HL-60 (cell line): Measurements from ENCODE around the gene AP1S3.

Source experiments
- DNase-seq, 2 experiments: peaks; one replicate each; pipeline ENCODE4 v3.0.0-alpha.2; 2010 to 2020; ENCODE audit warnings: low read depth in 1 of 2, low spot score in 1 of 2
- H3K27ac ChIP-seq: fragments of 250-450 bp; sonication (Bioruptor Pico); replicated peaks from 2 replicates; pipeline ENCODE4 v1.5.1; 2020; ENCODE audit warnings: mild to moderate bottlenecking, moderate library complexity
- H3K27me3 ChIP-seq: fragments of 250-450 bp; sonication (Bioruptor Pico); 2 replicates; pipeline ENCODE4 v1.5.1; 2021; ENCODE audit warnings: mild to moderate bottlenecking, moderate library complexity; ENCODE audit not compliant: insufficient read depth, poor library complexity, severe bottlenecking
- H3K4me3 ChIP-seq: replicated peaks from 2 replicates; pipeline ENCODE4 v1.5.1; 2011; ENCODE audit warnings: mild to moderate bottlenecking, control low read depth, low read length; ENCODE audit not compliant: insufficient read depth
- CTCF ChIP-seq: IDR thresholded peaks from one replicate; pipeline ENCODE4 v1.5.1; 2011; ENCODE audit warnings: low read length, control low read depth, inconsistent platforms; ENCODE audit not compliant: insufficient read depth
- GABPA ChIP-seq: IDR thresholded peaks from 2 replicates; pipeline ENCODE4 v1.6.1; 2012; ENCODE audit warnings: low read depth
- POLR2AphosphoS5 ChIP-seq: IDR thresholded peaks from 2 replicates; pipeline ENCODE4 v1.6.1; 2012; ENCODE audit warnings: low read depth
- REST ChIP-seq: IDR thresholded peaks from 2 replicates; pipeline ENCODE4 v1.6.1; 2012; ENCODE audit warnings: low read depth; ENCODE audit not compliant: insufficient replicate concordance
- SPI1 ChIP-seq: IDR thresholded peaks from 2 replicates; pipeline ENCODE4 v1.6.1; 2012; ENCODE audit warnings: low read depth, mild to moderate bottlenecking, borderline replicate concordance

Gene AP1S3

GRCh38 chr2:223786943-223787342 is 50.4 kb downstream of the AP1S3 start:
- H3K27ac ChIP-seq: no peak overlapping the region

GRCh38 chr2:223786236-223786635 is 51.1 kb downstream of the AP1S3 start:
- TF ChIP-seq CTCF (no peak), POLR2AphosphoS5 (no peak), REST (no peak), GABPA (no peak), SPI1 (no peak)
- H3K27me3 ChIP-seq: no peaks in the 10 kb centered on the region
- no peak for DNase-seq
- H3K27ac ChIP-seq: no peak overlapping the region
- H3K4me3 ChIP-seq: no peak overlapping the region

More at GRCh38 chr2:223786943-223787342, 50.4 kb downstream of the AP1S3 start:
- no peak for DNase-seq
- TF ChIP-seq POLR2AphosphoS5 (no peak), SPI1 (no peak), REST (no peak), CTCF (no peak), GABPA (no peak)
- H3K4me3 ChIP-seq: no peak overlapping the region
- H3K27me3 ChIP-seq: no peaks in the 10 kb centered on the region

- H3K4me3 ChIP-seq: no peak overlapping the region
- DNase-seq: no peak
- no peak overlapping the region for H3K27ac ChIP-seq
- TF ChIP-seq SPI1 (no peak), CTCF (no peak), REST (no peak), GABPA (no peak), POLR2AphosphoS5 (no peak)
- H3K27me3 ChIP-seq: no peaks in the 10 kb centered on the region
Observed at GRCh38 chr2:223784221-223784772, 53.1 kb downstream of the AP1S3 start.
